H9 (cell line): ENCODE data around the gene CCDC89. TPM values are rescaled to one million over a fixed set of nuclear protein-coding genes. Genes with fewer than 3 reads are reported as not detected.

ENCODE experiments used
- DNase-seq: peaks from one replicate; pipeline ENCODE4 v3.0.0-alpha.2; 2017
- H2AFZ ChIP-seq: one replicate; pipeline ENCODE4 v1.6.1; 2013; ENCODE audit warnings: mild to moderate bottlenecking, low read length, control low read depth, moderate library complexity
- H2AK5ac ChIP-seq: 2 replicates; pipeline ENCODE4 v1.6.1; 2013; ENCODE audit warnings: low read length, control low read depth, mixed read lengths; ENCODE audit not compliant: insufficient read length
- H2BK120ac ChIP-seq: one replicate; pipeline ENCODE4 v1.6.1; 2013; ENCODE audit warnings: low read depth, mild to moderate bottlenecking, low read length, control low read depth, inconsistent platforms; ENCODE audit not compliant: poor library complexity, severe bottlenecking
- H2BK12ac ChIP-seq: 2 replicates; pipeline ENCODE4 v1.6.1; 2013; ENCODE audit warnings: low read length, control low read depth, mixed read lengths, low read depth; ENCODE audit not compliant: insufficient read length
- H2BK15ac ChIP-seq: 2 replicates; pipeline ENCODE4 v1.6.1; 2013; ENCODE audit warnings: low read depth, low read length, control low read depth
- H2BK20ac ChIP-seq: one replicate; pipeline ENCODE4 v1.6.1; 2013; ENCODE audit warnings: low read depth, mild to moderate bottlenecking, low read length, control low read depth, inconsistent platforms; ENCODE audit not compliant: poor library complexity, severe bottlenecking
- H2BK5ac ChIP-seq: 2 replicates; pipeline ENCODE4 v1.6.1; 2013; ENCODE audit warnings: low read length, control low read depth, mixed read lengths; ENCODE audit not compliant: insufficient read length
- H3K14ac ChIP-seq: 2 replicates; pipeline ENCODE4 v1.6.1; 2013; ENCODE audit warnings: low read length, control low read depth; ENCODE audit not compliant: insufficient read depth
- H3K18ac ChIP-seq: 2 replicates; pipeline ENCODE4 v1.6.1; 2013; ENCODE audit warnings: low read depth, mild to moderate bottlenecking, mixed read lengths, low read length, control low read depth; ENCODE audit not compliant: insufficient read length
- H3K23ac ChIP-seq: 2 replicates; pipeline ENCODE4 v1.6.1; 2013; ENCODE audit warnings: low read length, control low read depth, mixed read lengths, low read depth; ENCODE audit not compliant: insufficient read length
- H3K23me2 ChIP-seq: 2 replicates; pipeline ENCODE4 v1.6.1; 2013; ENCODE audit warnings: low read depth, mild to moderate bottlenecking, mixed read lengths, low read length, control low read depth; ENCODE audit not compliant: insufficient read length, poor library complexity, severe bottlenecking
- H3K27ac ChIP-seq: 2 replicates; pipeline ENCODE4 v1.5.1; 2013; ENCODE audit warnings: low read length, control low read depth, mixed read lengths, low read depth; ENCODE audit not compliant: insufficient read length
- H3K27me3 ChIP-seq: 2 replicates; pipeline ENCODE4 v1.6.1; 2013; ENCODE audit warnings: low read length, control low read depth, inconsistent platforms; ENCODE audit not compliant: insufficient read depth
- H3K4ac ChIP-seq: 2 replicates; pipeline ENCODE4 v1.6.1; 2013; ENCODE audit warnings: low read depth, mild to moderate bottlenecking, control low read depth, inconsistent platforms, low read length, moderate library complexity
- H3K4me1 ChIP-seq: 2 replicates; pipeline ENCODE4 v1.6.1; 2013; ENCODE audit warnings: low read length, control low read depth, inconsistent platforms; ENCODE audit not compliant: insufficient read depth
- H3K4me2 ChIP-seq: 2 replicates; pipeline ENCODE4 v1.6.1; 2013; ENCODE audit warnings: low read length, control low read depth, mixed read lengths; ENCODE audit not compliant: insufficient read length, insufficient read depth
- H3K56ac ChIP-seq: 2 replicates; pipeline ENCODE4 v1.6.1; 2013; ENCODE audit warnings: low read depth, mild to moderate bottlenecking, mixed read lengths, low read length, control low read depth; ENCODE audit not compliant: insufficient read length
- H3K79me1 ChIP-seq: 2 replicates; pipeline ENCODE4 v1.6.1; 2013; ENCODE audit warnings: low read depth, mild to moderate bottlenecking, moderate library complexity, low read length, control low read depth, inconsistent platforms; ENCODE audit not compliant: insufficient read depth, poor library complexity, severe bottlenecking
- H3K79me2 ChIP-seq: 2 replicates; pipeline ENCODE4 v1.6.1; 2013; ENCODE audit warnings: low read length, control low read depth, inconsistent platforms; ENCODE audit not compliant: insufficient read depth
- H3K9ac ChIP-seq: 2 replicates; pipeline ENCODE4 v1.6.1; 2013; ENCODE audit warnings: low read length, control low read depth, mixed read lengths; ENCODE audit not compliant: insufficient read length; ENCODE audit errors: extremely low read depth
- H3K9me3 ChIP-seq: one replicate; pipeline ENCODE4 v1.6.1; 2013; ENCODE audit warnings: low read depth, low read length, inconsistent platforms; ENCODE audit not compliant: control insufficient read depth
- H3T11ph ChIP-seq: one replicate; pipeline ENCODE4 v1.6.1; 2013; ENCODE audit warnings: mild to moderate bottlenecking, low read length, control low read depth, inconsistent platforms
- H4K20me1 ChIP-seq: one replicate; pipeline ENCODE4 v1.6.1; 2013; ENCODE audit not compliant: control insufficient read depth, insufficient read length, insufficient read depth
- H4K5ac ChIP-seq: 2 replicates; pipeline ENCODE4 v1.6.1; 2013; ENCODE audit warnings: low read depth, mild to moderate bottlenecking, mixed read lengths, low read length, control low read depth; ENCODE audit not compliant: insufficient read length
- H4K8ac ChIP-seq: replicated peaks from 2 replicates; pipeline ENCODE4 v1.6.1; 2013; ENCODE audit warnings: low read length, control low read depth, mixed read lengths, low read depth; ENCODE audit not compliant: insufficient read length
- H4K91ac ChIP-seq: 2 replicates; pipeline ENCODE4 v1.6.1; 2013; ENCODE audit warnings: low read depth, mild to moderate bottlenecking, moderate library complexity, mixed read lengths, low read length, control low read depth; ENCODE audit not compliant: insufficient read length
- H3K27ac Mint-ChIP-seq, 3 experiments: 2 replicates in 2 of 3; 3 replicates in 1 of 3; pipeline ENCODE4 v1.8.0; 2020 to 2021; ENCODE audit warnings: mixed read lengths in 3 of 3, mild to moderate bottlenecking in 1 of 3, moderate library complexity in 1 of 3
- H3K27me3 Mint-ChIP-seq: 2 replicates; pipeline ENCODE4 v1.8.0; 2021; ENCODE audit warnings: low read depth, mild to moderate bottlenecking, moderate library complexity, mixed read lengths
- H3K36me3 Mint-ChIP-seq, 3 experiments: 2 replicates in 2 of 3; 3 replicates in 1 of 3; pipeline ENCODE4 v1.8.0; 2020 to 2021; ENCODE audit warnings: low read depth in 3 of 3, mixed read lengths in 3 of 3; ENCODE audit not compliant: insufficient read depth in 1 of 3
- H3K4me1 Mint-ChIP-seq, 2 experiments: 2 replicates each; pipeline ENCODE4 v1.8.0; 2020; ENCODE audit warnings: mixed read lengths in 2 of 2
- H3K4me3 Mint-ChIP-seq, 2 experiments: 2 replicates in 1 of 2; 3 replicates in 1 of 2; pipeline ENCODE4 v1.8.0; 2020 to 2021; ENCODE audit warnings: mild to moderate bottlenecking in 2 of 2, mixed read lengths in 2 of 2, moderate library complexity in 1 of 2
- H3K9me3 Mint-ChIP-seq, 2 experiments: 2 replicates in 1 of 2; 3 replicates in 1 of 2; pipeline ENCODE4 v1.8.0; 2020; ENCODE audit warnings: mild to moderate bottlenecking in 2 of 2, mixed read lengths in 2 of 2, moderate library complexity in 1 of 2
- WGBS: extraction: QIAGEN DNeasy Blood & Tissue Kit; methylation state at CpG from one replicate; pipeline ENCODE4 v1.1.7; 2013; ENCODE audit warnings: missing lambda C conversion rate, low lambda C conversion rate, mixed read lengths; ENCODE audit not compliant: insufficient read length; ENCODE audit errors: extremely low coverage; 5-methylcytosine and 5-hydroxymethylcytosine counted together
- total RNA-seq: library from RNA; stranded (reverse); gene quantifications from 2 replicates; pipeline ENCODE4 v1.2.1, GENCODE V29; 2021
- TF ChIP-seq, protein P1 (sequence below): fragments of 200-600 bp; sonication (generic); conservative IDR thresholded peaks from 3 replicates; pipeline ENCODE4 v1.8.0; 2021; ENCODE audit warnings: antibody characterized with exemption, mild to moderate bottlenecking

The CCDC89 gene
- total RNA-seq, 1 experiment from 2014 or later = not detected

- no CpG with 5 or more reads among the region's 3 CpGs for WGBS
- no peak overlapping the region for H3K18ac ChIP-seq
- no peak overlapping the region for H2BK20ac ChIP-seq
- peaks cover 0 to 5% (median 5%) of the 10 kb centered on the region in 3 experiments; a peak in 2 of 7 replicates for H3K36me3 Mint-ChIP-seq
- H3K4ac ChIP-seq = no peak overlapping the region
- H2BK12ac ChIP-seq = no peak overlapping the region
- H3K23ac ChIP-seq = no peak overlapping the region
- no peak overlapping the region for H3T11ph ChIP-seq
- H3K23me2 ChIP-seq = no peaks in the 10 kb centered on the region
- H3K4me1 Mint-ChIP-seq = peaks cover 5 to 9% of the 10 kb centered on the region in 2 experiments; a peak in 3 of 4 replicates
- DNase-seq = no peak
- H3K27me3 ChIP-seq = no peaks in the 10 kb centered on the region; the same call in 1 of the 2 replicates
- H3K56ac ChIP-seq = no peak overlapping the region
- H3K9me3 Mint-ChIP-seq = peaks cover 27 to 31% of the 10 kb centered on the region in 2 experiments
- no peaks in the 10 kb centered on the region for H3K79me1 ChIP-seq
- H3K27ac Mint-ChIP-seq = no peak overlapping the region
- H4K8ac ChIP-seq = no peak overlapping the region
- no peak overlapping the region for H3K14ac ChIP-seq
- no peaks in the 10 kb centered on the region for H3K9me3 ChIP-seq
- no peak overlapping the region for H4K5ac ChIP-seq
- no peaks in the 10 kb centered on the region; the same call in 1 of the 2 replicates for H3K4me1 ChIP-seq
- no peak overlapping the region for H2BK120ac ChIP-seq
- no peak overlapping the region for H2AK5ac ChIP-seq
- no peak overlapping the region for H3K4me2 ChIP-seq
- no peak overlapping the region for H2AFZ ChIP-seq
- H4K20me1 ChIP-seq = no peaks in the 10 kb centered on the region
- no peak overlapping the region for H3K27ac ChIP-seq
- no peak overlapping the region for H3K9ac ChIP-seq
- H4K91ac ChIP-seq = no peak overlapping the region
- no peak overlapping the region for H2BK5ac ChIP-seq
- H3K79me2 ChIP-seq = no peaks in the 10 kb centered on the region
- H3K4me3 Mint-ChIP-seq = no peak overlapping the region
- TF ChIP-seq, protein P1, sequence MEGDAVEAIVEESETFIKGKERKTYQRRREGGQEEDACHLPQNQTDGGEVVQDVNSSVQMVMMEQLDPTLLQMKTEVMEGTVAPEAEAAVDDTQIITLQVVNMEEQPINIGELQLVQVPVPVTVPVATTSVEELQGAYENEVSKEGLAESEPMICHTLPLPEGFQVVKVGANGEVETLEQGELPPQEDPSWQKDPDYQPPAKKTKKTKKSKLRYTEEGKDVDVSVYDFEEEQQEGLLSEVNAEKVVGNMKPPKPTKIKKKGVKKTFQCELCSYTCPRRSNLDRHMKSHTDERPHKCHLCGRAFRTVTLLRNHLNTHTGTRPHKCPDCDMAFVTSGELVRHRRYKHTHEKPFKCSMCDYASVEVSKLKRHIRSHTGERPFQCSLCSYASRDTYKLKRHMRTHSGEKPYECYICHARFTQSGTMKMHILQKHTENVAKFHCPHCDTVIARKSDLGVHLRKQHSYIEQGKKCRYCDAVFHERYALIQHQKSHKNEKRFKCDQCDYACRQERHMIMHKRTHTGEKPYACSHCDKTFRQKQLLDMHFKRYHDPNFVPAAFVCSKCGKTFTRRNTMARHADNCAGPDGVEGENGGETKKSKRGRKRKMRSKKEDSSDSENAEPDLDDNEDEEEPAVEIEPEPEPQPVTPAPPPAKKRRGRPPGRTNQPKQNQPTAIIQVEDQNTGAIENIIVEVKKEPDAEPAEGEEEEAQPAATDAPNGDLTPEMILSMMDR = no peak
- no peak overlapping the region for H2BK15ac ChIP-seq
- peaks cover 59% of the 10 kb centered on the region for H3K27me3 Mint-ChIP-seq
Observed at GRCh38 chr11:85673393-85673792, 12.6 kb downstream of the CCDC89 start.
